Body of pancreas (tissue), 4 donors: ENCODE data around the gene DGKI.

Experiments
- POLR2A ChIP-seq, 3 donors: fragments of 450-650 bp; IDR thresholded peaks; one replicate each; pipeline ENCODE4 v1.6.1; 2016; ENCODE audit warnings: antibody characterized with exemption in 3 of 3, mild to moderate bottlenecking in 2 of 3
- TF ChIP-seq, protein P1 (sequence below), 7 experiments: fragments of 450-650 bp in 4 of 7; fragments of 200-600 bp in 3 of 7; sonication (generic) in 3 of 7; IDR thresholded peaks; one replicate each; pipeline ENCODE4 v1.5.1; 2016 to 2019; ENCODE audit warnings: antibody characterized with exemption in 7 of 7

- no peak for TF ChIP-seq POLR2A (IDR thresholded peaks at IDR 0.05)
- TF ChIP-seq, protein P1, sequence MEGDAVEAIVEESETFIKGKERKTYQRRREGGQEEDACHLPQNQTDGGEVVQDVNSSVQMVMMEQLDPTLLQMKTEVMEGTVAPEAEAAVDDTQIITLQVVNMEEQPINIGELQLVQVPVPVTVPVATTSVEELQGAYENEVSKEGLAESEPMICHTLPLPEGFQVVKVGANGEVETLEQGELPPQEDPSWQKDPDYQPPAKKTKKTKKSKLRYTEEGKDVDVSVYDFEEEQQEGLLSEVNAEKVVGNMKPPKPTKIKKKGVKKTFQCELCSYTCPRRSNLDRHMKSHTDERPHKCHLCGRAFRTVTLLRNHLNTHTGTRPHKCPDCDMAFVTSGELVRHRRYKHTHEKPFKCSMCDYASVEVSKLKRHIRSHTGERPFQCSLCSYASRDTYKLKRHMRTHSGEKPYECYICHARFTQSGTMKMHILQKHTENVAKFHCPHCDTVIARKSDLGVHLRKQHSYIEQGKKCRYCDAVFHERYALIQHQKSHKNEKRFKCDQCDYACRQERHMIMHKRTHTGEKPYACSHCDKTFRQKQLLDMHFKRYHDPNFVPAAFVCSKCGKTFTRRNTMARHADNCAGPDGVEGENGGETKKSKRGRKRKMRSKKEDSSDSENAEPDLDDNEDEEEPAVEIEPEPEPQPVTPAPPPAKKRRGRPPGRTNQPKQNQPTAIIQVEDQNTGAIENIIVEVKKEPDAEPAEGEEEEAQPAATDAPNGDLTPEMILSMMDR (IDR thresholded peaks at IDR 0.05) = no peak
Measured at GRCh38 chr7:137873979-137874777, 27.4 kb upstream of the DGKI start.
